ENCODE measurements around the gene GRIN1. TPM values are rescaled to one million over a fixed set of nuclear protein-coding genes. Genes with fewer than 3 reads are reported as not detected.

GRIN1 gene
- total RNA-seq, 1 experiment from 2014 or later = 2.9 TPM

- Histone ChIP-seq H2BK120ac (ENCODE audit: low read depth, low read length, poor library complexity, severe bottlenecking) (no peak overlapping the region), H3K4me1 (ENCODE audit: insufficient read depth, low read length) (no peaks in the 10 kb centered on the region), H4K91ac (ENCODE audit: insufficient read length, low read depth, low read length) (no peak overlapping the region), H3K79me2 (ENCODE audit: insufficient read depth, low read length) (no peaks in the 10 kb centered on the region), H2AFZ (ENCODE audit: low read length) (no peak overlapping the region), H3K23ac (ENCODE audit: insufficient read length, low read depth, low read length) (no peak overlapping the region), H2BK15ac (ENCODE audit: low read depth, low read length) (no peak overlapping the region), H3K4me2 (ENCODE audit: insufficient read depth, insufficient read length, low read length) (no peak overlapping the region), H4K8ac (replicated peaks; ENCODE audit: insufficient read length, low read depth, low read length) (no peak overlapping the region), H4K20me1 (ENCODE audit: control insufficient read depth, insufficient read depth, insufficient read length) (no peaks in the 10 kb centered on the region), H3T11ph (ENCODE audit: low read length) (no peak overlapping the region), H3K79me1 (ENCODE audit: insufficient read depth, low read depth, low read length, poor library complexity, severe bottlenecking) (no peaks in the 10 kb centered on the region), H3K18ac (ENCODE audit: insufficient read length, low read depth, low read length) (no peak overlapping the region), H3K9me3 (ENCODE audit: control insufficient read depth, low read depth, low read length) (no peaks in the 10 kb centered on the region), H3K23me2 (ENCODE audit: insufficient read length, low read depth, low read length, poor library complexity, severe bottlenecking) (peaks cover 4% of the 10 kb centered on the region), H2BK5ac (ENCODE audit: insufficient read length, low read length) (no peak overlapping the region), H2AK5ac (ENCODE audit: insufficient read length, low read length) (no peak overlapping the region), H2BK20ac (ENCODE audit: low read depth, low read length, poor library complexity, severe bottlenecking) (no peak overlapping the region), H3K27ac (ENCODE audit: insufficient read length, low read depth, low read length) (no peak overlapping the region), H3K14ac (ENCODE audit: insufficient read depth, low read length) (no peak overlapping the region; the same call in 1 of the 2 replicates), H2BK12ac (ENCODE audit: insufficient read length, low read depth, low read length) (no peak overlapping the region), H3K56ac (ENCODE audit: insufficient read length, low read depth, low read length) (no peak overlapping the region), H3K4ac (ENCODE audit: low read depth, low read length) (no peak overlapping the region), H3K27me3 (ENCODE audit: insufficient read depth, low read length) (peaks cover 31% of the 10 kb centered on the region; the same call in 1 of the 2 replicates), H3K9ac (ENCODE audit: extremely low read depth, insufficient read length, low read length) (no peak overlapping the region), H4K5ac (ENCODE audit: insufficient read length, low read depth, low read length) (no peak overlapping the region)
- Mint-ChIP-seq H3K27me3 (ENCODE audit: low read depth) (peaks cover 84% of the 10 kb centered on the region), H3K27ac (no peak overlapping the region; a peak in 1 of 7 replicates), H3K4me1 (peaks cover 3 to 12% of the 10 kb centered on the region in 2 experiments), H3K36me3 (ENCODE audit: insufficient read depth in 1 of 3, low read depth in 3 of 3) (no peaks in the 10 kb centered on the region), H3K9me3 (no peaks in the 10 kb centered on the region), H3K4me3 (no peak overlapping the region)
- WGBS (ENCODE audit: extremely low coverage, insufficient read length, low lambda C conversion rate) = no CpG with 5 or more reads among the region's 22 CpGs
- DNase-seq = no peak
- TF ChIP-seq, protein P1, sequence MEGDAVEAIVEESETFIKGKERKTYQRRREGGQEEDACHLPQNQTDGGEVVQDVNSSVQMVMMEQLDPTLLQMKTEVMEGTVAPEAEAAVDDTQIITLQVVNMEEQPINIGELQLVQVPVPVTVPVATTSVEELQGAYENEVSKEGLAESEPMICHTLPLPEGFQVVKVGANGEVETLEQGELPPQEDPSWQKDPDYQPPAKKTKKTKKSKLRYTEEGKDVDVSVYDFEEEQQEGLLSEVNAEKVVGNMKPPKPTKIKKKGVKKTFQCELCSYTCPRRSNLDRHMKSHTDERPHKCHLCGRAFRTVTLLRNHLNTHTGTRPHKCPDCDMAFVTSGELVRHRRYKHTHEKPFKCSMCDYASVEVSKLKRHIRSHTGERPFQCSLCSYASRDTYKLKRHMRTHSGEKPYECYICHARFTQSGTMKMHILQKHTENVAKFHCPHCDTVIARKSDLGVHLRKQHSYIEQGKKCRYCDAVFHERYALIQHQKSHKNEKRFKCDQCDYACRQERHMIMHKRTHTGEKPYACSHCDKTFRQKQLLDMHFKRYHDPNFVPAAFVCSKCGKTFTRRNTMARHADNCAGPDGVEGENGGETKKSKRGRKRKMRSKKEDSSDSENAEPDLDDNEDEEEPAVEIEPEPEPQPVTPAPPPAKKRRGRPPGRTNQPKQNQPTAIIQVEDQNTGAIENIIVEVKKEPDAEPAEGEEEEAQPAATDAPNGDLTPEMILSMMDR (conservative IDR thresholded peaks at IDR 0.05) = no peak
Observed at GRCh38 chr9:137171149-137171900, 32.4 kb downstream of the GRIN1 start.

Measured in H9 (cell line).